Measurements from ENCODE around the gene YJEFN3. TPM values are rescaled to one million over a fixed set of nuclear protein-coding genes. Genes with fewer than 3 reads are reported as not detected.
A peak's percentile ranks its signal among the peaks of the same experiment; 100 is the strongest.

Gene YJEFN3
- total and polyA plus RNA-seq, 2 of the 8 experiments (the other 6 are each of a cell fraction or from before 2014, with no cell fraction given): 5.7 to 9.4 TPM

DNA sequence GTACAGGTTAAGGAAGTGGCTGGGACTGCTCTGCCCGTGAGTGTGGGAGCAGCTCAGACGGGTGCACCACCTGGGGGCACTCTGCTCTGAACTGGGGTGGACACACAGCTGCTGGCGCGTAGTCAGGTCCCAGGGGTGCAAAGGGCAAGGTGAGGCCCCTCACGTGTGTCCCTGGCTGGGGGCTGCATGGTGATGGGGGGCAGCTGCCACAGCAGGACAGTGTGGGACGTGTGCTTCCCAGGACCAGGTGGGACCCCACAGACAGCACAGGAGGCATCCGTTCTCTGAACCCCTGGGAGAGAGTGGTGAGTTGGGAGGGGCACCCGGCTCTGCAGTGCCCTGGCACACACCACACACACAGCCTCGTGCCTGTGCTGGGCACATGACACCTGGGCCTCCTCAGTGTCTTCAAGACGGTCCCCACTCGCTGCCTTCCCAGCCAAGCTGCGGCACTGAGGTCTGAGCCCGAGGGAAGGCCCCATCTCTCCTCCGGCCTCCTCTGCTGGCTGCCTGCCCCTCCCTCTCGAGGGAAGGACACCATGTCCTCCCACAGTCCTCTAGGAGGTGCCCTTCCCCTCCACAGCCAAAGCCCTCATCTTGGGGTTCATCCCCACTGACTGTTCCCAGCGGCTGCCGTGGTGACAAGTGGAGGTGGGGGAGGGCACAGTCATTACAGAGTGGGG, 34.1 kb downstream of the YJEFN3 start (continued):
- TF ChIP-seq, protein P1, sequence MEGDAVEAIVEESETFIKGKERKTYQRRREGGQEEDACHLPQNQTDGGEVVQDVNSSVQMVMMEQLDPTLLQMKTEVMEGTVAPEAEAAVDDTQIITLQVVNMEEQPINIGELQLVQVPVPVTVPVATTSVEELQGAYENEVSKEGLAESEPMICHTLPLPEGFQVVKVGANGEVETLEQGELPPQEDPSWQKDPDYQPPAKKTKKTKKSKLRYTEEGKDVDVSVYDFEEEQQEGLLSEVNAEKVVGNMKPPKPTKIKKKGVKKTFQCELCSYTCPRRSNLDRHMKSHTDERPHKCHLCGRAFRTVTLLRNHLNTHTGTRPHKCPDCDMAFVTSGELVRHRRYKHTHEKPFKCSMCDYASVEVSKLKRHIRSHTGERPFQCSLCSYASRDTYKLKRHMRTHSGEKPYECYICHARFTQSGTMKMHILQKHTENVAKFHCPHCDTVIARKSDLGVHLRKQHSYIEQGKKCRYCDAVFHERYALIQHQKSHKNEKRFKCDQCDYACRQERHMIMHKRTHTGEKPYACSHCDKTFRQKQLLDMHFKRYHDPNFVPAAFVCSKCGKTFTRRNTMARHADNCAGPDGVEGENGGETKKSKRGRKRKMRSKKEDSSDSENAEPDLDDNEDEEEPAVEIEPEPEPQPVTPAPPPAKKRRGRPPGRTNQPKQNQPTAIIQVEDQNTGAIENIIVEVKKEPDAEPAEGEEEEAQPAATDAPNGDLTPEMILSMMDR (IDR thresholded peaks at IDR 0.05; ENCODE audit: control extremely low read depth in 1 of 3, insufficient read depth in 1 of 3, low read depth in 1 of 3, low read length in 3 of 3): peak; percentile 48 to 68 (median 62); a peak in 3 of 4 replicates
- TF ChIP-seq CBX8 (IDR thresholded peaks at IDR 0.05; ENCODE audit: borderline replicate concordance, low read depth, low read length) (no peak), RXRA (IDR thresholded peaks at IDR 0.05; ENCODE audit: insufficient read depth, low read depth, low read length) (no peak), YY1 (IDR thresholded peaks at IDR 0.05; ENCODE audit: low read depth, low read length) (no peak), KDM5A (IDR thresholded peaks at IDR 0.05; ENCODE audit: low read length) (no peak), POLR2A (IDR thresholded peaks at IDR 0.05; ENCODE audit: control extremely low read depth in 1 of 2, low read depth in 2 of 2, low read length in 2 of 2) (no peak), CHD2 (IDR thresholded peaks at IDR 0.05; ENCODE audit: low read length) (no peak), TCF12 (IDR thresholded peaks at IDR 0.05; ENCODE audit: low read depth, low read length) (no peak)

Measured in H1 (cell line).